GM23248 (cell line): Measurements from ENCODE around the gene ZNF835.

Experiments used
- EZH2 ChIP-seq: fragments of 200-600 bp; sonication (generic); IDR thresholded peaks from 2 replicates; pipeline ENCODE4 v1.6.1; 2018; ENCODE audit warnings: antibody characterized with exemption, mild to moderate bottlenecking; ENCODE audit not compliant: insufficient read depth, poor library complexity, severe bottlenecking
- EZH2phosphoT487 ChIP-seq: fragments of 200-600 bp; sonication (generic); IDR thresholded peaks from 2 replicates; pipeline ENCODE4 v1.6.1; 2018; ENCODE audit warnings: antibody characterized with exemption, moderate library complexity, mild to moderate bottlenecking, low read depth; ENCODE audit not compliant: insufficient read depth

DNA sequence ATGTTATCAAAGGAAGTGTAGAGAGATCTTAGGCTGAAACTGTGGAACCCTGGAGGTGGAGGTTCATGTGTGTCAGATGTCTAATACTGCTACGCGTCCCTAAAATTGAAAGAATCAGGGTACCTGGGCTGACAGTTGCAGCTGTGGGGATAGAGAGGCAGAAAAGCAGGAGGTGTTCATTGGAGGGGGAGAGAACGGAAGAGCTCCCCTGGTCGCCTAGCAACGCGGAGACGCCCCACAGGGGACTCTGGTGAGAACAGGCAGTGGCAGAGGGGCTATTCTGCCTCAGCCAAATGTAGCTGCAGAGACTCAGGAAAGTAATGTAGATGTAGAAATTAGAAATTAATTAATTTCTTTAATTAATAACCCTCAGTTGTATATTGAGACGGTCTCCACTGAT, 10.1 kb upstream of the ZNF835 start:
- TF ChIP-seq EZH2phosphoT487, result no peak
- TF ChIP-seq EZH2, result no peak
